Measurements from ENCODE around the gene PRPF4.

DNA sequence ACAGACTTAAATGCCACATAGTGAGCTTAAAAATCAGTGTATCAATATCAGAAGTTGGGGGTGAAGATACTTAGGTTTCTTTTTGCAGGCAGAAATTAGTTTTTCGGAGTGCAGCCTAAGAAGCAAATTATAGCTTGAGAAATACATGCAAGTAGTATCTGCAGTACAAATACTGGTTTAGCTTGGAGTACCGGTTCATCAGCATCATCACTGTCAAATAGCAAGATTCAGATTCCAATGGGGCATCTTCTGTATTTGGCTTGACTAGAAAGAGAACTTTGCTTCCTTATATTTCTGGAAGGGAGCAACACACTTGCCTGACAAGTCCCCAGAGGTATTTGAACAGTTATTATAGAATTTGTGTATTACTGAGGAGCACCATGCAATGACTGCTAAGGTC lies 34.3 kb upstream of the PRPF4 start:
- TF ChIP-seq, protein P1, sequence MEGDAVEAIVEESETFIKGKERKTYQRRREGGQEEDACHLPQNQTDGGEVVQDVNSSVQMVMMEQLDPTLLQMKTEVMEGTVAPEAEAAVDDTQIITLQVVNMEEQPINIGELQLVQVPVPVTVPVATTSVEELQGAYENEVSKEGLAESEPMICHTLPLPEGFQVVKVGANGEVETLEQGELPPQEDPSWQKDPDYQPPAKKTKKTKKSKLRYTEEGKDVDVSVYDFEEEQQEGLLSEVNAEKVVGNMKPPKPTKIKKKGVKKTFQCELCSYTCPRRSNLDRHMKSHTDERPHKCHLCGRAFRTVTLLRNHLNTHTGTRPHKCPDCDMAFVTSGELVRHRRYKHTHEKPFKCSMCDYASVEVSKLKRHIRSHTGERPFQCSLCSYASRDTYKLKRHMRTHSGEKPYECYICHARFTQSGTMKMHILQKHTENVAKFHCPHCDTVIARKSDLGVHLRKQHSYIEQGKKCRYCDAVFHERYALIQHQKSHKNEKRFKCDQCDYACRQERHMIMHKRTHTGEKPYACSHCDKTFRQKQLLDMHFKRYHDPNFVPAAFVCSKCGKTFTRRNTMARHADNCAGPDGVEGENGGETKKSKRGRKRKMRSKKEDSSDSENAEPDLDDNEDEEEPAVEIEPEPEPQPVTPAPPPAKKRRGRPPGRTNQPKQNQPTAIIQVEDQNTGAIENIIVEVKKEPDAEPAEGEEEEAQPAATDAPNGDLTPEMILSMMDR (IDR thresholded peaks at IDR 0.05) = no peak
- TF ChIP-seq POLR2AphosphoS5 (IDR thresholded peaks at IDR 0.05) (no peak), POLR2A (IDR thresholded peaks at IDR 0.05) (no peak)
